ENCODE data around the gene SOX3.

Gene SOX3

DNA sequence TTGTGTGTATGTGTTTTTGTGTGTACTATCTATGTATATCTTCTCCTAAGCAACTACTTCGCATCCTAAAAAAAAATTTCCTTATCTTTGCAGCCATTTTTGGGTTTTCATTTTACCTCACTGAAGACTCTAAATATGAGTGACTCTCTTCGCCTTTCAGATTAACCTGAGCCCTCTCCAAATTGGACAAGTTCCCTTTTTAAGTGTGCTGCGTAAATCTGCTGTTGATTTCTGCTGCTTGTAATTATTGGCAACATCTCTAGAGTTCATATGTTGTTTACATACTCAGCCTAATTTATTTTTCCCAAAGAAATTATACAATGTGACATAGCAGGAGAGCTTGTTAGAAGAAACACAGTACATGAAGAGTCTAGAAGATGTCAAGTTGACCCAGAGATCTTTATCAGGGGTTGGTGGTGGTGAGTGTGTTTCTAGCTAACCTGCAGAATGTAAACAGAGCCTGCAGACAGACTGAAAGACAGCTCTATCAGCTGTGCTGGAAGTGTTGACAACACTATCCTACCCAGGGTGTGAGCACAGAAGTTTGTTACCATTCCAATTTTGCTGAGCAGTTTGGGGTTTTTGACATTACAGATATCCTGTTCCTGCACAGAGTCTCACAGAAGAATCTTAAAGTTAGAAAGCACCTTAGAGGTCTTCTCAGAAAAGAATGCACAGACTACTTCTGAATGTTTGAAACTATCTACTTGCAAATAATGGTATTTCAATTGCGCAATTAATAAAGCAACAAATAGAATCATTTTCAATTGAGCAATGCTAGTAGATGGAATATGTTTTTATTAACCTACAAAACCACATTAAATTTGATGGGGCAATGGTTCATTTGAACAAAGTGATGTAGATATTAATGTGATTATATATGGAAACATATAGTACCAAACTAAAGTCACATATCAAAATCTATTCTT is 12.5 kb downstream of the SOX3 start:
- DNase-seq = no peak

DNA sequence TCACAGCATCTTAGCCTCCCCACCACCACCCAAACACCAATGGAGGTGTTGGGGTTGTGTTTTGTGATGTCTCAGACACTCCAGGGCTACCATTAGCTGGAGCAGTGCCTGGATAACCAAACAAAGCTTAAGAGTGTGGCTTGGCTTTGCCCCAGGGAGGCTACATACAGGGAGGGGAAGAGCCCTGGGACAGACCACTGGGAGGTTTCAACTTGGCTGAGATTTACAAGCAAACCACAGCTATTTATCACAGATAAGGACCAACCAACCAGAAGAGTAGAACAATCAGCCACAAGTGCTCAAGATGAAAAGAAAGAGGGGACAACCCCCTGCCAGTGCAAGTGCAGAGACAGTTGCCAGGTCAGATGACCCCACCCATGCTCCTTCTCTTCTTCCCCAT is 24.1 kb downstream of the SOX3 start:
- no peak for DNase-seq

DNA sequence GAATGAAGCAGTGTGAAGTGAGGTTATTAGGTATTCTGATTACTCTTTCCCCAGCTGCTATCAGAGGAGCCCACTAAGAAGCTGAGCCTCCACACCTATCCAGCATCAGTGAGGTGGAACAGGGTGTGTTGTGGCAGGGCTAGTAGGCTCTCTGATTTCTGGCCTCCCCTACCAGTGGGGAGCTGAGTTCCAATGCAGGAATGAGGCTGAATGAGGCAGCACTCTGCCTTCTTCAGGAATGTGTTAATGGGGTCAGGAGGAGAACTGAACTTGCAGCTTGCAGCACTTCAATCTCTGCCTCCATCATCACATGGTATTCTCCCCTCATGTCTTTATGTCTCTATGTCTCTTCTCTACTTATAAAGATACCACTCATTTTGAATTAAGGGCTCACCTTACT is 26.9 kb downstream of the SOX3 start:
- no peak for DNase-seq

DNA sequence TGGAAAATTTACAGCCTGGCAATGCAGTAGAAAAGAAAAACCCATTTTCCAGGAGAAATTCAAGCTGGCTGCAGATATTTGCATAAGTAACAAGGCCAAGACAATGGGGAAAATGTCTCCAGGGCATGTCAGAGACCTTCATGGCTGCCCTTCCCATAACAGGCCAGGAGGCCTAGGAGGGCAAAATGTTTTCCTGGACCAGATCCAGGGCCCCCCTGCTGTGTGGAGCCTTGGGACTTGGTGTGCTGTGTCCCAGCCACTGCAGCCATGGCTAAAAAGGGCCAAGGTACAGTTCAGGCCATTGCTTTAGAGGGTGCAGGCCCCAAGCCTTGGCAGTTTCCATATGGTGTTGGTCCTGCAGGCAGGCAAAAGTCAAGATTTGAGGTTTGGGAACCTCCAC is 29.8 kb downstream of the SOX3 start:
- DNase-seq = no peak

DNA sequence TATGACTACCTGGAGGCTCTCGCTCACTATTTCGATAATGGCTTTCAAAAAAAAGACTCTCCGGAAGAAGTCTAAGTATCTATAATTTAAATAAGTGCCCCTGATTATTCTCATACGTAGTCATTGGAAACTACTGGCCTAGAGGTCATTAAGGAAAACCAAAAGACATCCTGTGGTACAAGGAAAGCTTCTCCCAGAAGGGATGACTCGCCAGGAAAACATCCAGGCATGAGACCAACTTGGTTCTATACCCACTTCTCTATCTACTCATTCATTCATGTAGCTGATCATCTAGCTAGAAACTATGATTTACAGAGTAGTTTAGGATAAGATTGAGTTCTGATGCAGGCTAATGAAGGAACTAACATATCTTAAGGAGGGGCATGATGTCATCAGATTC is 37.7 kb downstream of the SOX3 start:
- no peak for DNase-seq
